ENCODE results near the gene DNAH12. TPM values are rescaled to one million over a fixed set of nuclear protein-coding genes. Genes with fewer than 3 reads are reported as not detected.
"Not testable (repeated sequence)": the region's sequence is repeated elsewhere in the genome, so short reads cannot be mapped to it uniquely, and the experiment has no call there.

Gene DNAH12
- polyA plus RNA-seq, 2 of the 4 experiments (the other 2 are of a cell fraction): 0.05 to 0.09 TPM

- TF ChIP-seq RAD21 (conservative IDR thresholded peaks at IDR 0.05 in 1 of 2, IDR thresholded peaks at IDR 0.05 in 1 of 2) (no peak), RFX5 (IDR thresholded peaks at IDR 0.05) (no peak)
Measured at GRCh38 chr3:57382933-57383332, 161.2 kb downstream of the DNAH12 start (continued).

- ChIA-PET POLR2A (no interaction called here), CTCF (no interaction called here)
- no peak for DNase-seq (ENCODE audit: low read depth in 1 of 2, low spot score in 1 of 2)
Measured at GRCh38 chr3:57370341-57370740, 173.8 kb downstream of the DNAH12 start.

DNA sequence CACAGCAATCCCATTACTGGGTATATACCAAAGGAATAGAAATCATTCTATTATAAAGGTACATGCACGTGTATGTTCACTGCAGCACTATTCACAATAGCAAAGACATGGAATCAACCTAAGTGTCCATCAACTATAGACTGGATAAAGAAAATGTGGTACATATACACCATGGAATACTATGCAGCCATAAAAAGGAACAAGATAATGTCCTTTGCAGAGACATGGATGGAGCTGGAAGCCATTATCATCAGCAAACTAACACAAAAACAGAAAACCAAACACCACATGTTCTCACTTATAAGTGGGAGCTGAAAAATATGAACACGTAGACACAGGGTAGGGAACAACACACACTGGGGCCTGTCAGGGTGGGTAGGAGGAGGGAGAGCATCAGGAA lies 179.1 kb downstream of the DNAH12 start:
- CTCF ChIA-PET; POLR2A ChIA-PET; H3K9me3 ChIP-seq; H3K27ac ChIP-seq; ATAC-seq; H3K4me1 ChIP-seq; H3K4me2 ChIP-seq; DNase-seq (ENCODE audit: low read depth in 1 of 2, low spot score in 1 of 2); H3K4me3 ChIP-seq; FAIRE-seq: not testable (repeated sequence)
- WGBS (ENCODE audit: missing lambda C conversion rate): 32% methylated on average over 2 of the region's 2 CpGs

More at GRCh38 chr3:57370341-57370740, 173.8 kb downstream of the DNAH12 start:
- no peak for FAIRE-seq
- no peak for TF ChIP-seq HOXB13 (CRISPR knock-in tag; IDR thresholded peaks at IDR 0.05; ENCODE audit: low read depth)
- peak; percentile 34; the same call in 1 of the 2 replicates for TF ChIP-seq NFE2L2 (conservative IDR thresholded peaks at IDR 0.05; ENCODE audit: low read length)
- Histone ChIP-seq H3K27ac (no peak overlapping the region), H3K4me1 (no peaks in the 10 kb centered on the region), H3K9me3 (peaks cover 9% of the 10 kb centered on the region; the same call in 2 of the 3 replicates), H3K4me3 (no peak overlapping the region), H3K4me2 (no peak overlapping the region)
- no peak for ATAC-seq
- 25% methylated on average over 1 of the region's 1 CpG for WGBS (ENCODE audit: missing lambda C conversion rate)

GRCh38 chr3:57356275-57356674 lies 187.9 kb downstream of the DNAH12 start:
- H3K9me3 ChIP-seq; H3K27ac ChIP-seq; H3K4me3 ChIP-seq; DNase-seq (ENCODE audit: low read depth in 1 of 2, low spot score in 1 of 2); H3K4me1 ChIP-seq; H3K4me2 ChIP-seq; ATAC-seq; POLR2A ChIA-PET; FAIRE-seq: not testable (repeated sequence)
- peak; percentile 64 for TF ChIP-seq ZC3H11A (IDR thresholded peaks at IDR 0.05)
- WGBS (ENCODE audit: missing lambda C conversion rate): 60% methylated on average over 1 of the region's 1 CpG
- CTCF ChIA-PET: interaction anchor here (0.5 kb wide), 1 partner anchor 243 kb away, joined by 3 read pairs; no protein-coding TSS in a partner anchor

DNA sequence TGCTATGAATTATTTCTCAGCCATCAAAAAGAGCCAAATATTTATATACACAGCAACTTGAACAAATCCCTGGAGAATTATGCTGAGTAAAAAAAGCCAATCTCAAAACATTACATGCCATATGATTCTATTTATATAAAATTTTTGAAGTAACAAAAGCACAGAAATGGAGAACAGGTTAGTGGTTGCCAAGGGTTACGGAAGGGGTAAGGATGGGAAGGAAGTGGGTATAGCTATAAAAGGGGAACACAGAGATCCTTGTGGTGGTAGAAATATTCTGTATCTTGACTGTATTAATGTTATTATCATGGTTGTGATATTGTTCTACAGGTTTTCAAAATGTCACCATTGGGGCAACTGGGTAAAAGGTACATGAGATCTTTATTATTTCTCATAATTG lies 189.4 kb downstream of the DNAH12 start:
- TF ChIP-seq PBX3 (IDR thresholded peaks at IDR 0.05) (no peak), JUN (IDR thresholded peaks at IDR 0.05) (no peak), BHLHE40 (IDR thresholded peaks at IDR 0.05; ENCODE audit: low read depth, low read length) (no peak), HOXA7 (CRISPR knock-in tag; IDR thresholded peaks at IDR 0.05) (no peak), ZNF302 (CRISPR knock-in tag; IDR thresholded peaks at IDR 0.05) (no peak), ATOH8 (CRISPR knock-in tag; IDR thresholded peaks at IDR 0.05; ENCODE audit: low read depth) (no peak), RCOR1 (IDR thresholded peaks at IDR 0.05; ENCODE audit: low read depth, low read length) (no peak), EHF (CRISPR knock-in tag; IDR thresholded peaks at IDR 0.05) (no peak), USF2 (IDR thresholded peaks at IDR 0.05) (no peak), POLR2AphosphoS2 (conservative IDR thresholded peaks at IDR 0.05; ENCODE audit: low read length) (no peak), RNF2 (IDR thresholded peaks at IDR 0.05; ENCODE audit: borderline replicate concordance, low read depth) (no peak)
- no peak for FAIRE-seq

More for the DNA sequence above, 189.4 kb downstream of the DNAH12 start:
- CTCF ChIA-PET: no interaction called here
- POLR2A ChIA-PET: no interaction called here
- H3K9me3 ChIP-seq: no peaks in the 10 kb centered on the region
- H3K4me3 ChIP-seq: no peak overlapping the region
- DNase-seq (ENCODE audit: low read depth in 1 of 2, low spot score in 1 of 2) (no peak), ATAC-seq (no peak)
- no peak overlapping the region for H3K27ac ChIP-seq
- no peak overlapping the region for H3K4me2 ChIP-seq
- 97% methylated on average over 1 of the region's 1 CpG for WGBS (ENCODE audit: missing lambda C conversion rate)
- H3K4me1 ChIP-seq: no peaks in the 10 kb centered on the region

Measured in A549 (cell line).